HG02610 (cell line): ENCODE measurements around the gene PSMG3.
"Not testable (repeated sequence)": the region's sequence is repeated elsewhere in the genome, so short reads cannot be mapped to it uniquely, and the experiment has no call there.

Experiments
- ATAC-seq: cut with Tn5 transposase; IDR thresholded peaks from one replicate; pipeline ENCODE4 v1.9.1; 2021; ENCODE audit warnings: mild to moderate bottlenecking, moderate library complexity; ENCODE audit not compliant: unreplicated experiment

PSMG3 gene

DNA sequence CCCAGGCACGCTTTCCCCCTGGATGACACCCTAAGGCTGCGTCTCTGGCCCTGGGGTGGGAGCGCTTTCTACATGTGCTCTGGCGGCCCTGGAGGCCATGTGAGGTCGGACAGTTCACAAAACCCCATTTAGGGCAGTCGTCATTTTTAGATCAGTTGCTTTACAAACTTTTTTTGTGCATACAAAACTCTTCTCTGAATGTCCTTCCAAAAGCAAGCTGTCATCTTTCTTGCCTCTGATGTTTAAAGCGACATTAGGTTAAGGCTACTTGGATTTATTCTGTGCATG, 33.4 kb downstream of the PSMG3 start:
- ATAC-seq, result no peak

DNA sequence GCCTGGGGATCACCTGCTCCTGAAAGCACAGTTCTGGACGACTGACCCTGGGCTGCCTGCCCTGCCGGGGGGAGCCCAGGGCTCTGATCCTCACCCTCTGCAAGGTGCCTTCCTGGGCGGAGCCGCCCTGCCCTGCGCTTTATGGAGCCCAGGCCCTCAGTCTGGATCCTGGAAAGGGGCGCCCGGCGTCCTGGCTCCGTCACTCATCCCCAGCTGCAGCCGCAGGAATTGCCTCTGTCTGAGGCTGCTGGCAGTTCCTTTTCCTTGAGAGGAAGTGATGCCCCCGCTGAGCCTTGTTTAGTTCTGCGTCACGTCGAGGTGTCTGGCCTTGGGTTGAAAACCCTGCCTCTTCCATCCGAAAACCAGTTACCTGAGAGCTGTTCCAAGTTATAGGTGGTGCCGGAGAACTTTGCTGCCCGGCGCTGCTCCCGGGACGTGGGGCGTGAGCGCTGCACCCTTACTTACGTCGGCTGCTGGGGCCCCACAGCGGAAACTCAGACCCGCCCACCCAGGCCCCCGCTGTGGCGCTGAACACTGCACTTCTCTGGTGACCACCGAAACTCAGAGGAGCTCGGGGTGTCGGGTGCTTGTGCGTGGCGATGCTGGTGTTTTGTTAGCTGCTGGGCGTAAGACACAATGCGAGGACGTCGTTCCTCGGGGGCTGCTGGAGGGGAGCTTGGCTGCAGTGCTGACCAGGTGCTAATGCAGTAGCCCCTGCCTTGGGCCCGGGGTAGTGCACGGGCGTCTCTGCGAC, 34.0 kb downstream of the PSMG3 start:
- no peak for ATAC-seq

DNA sequence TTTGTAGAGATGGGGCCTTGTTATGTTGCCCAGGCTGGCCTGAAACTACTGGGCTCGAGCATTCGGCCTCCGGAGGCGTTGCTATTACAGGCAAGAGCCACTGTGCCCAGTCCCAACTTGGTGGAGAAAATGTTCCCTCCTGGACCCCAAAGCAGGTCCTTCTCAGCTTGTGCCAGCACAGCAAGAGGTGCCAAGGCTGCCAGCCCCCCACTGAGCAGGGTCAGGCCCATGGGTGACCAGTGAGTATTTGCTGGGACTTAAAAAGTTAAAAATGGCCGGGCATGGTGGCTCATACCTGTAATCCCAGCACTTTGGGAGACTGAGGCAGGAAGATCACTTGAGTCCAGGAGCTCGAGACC, 34.8 kb downstream of the PSMG3 start:
- no peak for ATAC-seq

DNA sequence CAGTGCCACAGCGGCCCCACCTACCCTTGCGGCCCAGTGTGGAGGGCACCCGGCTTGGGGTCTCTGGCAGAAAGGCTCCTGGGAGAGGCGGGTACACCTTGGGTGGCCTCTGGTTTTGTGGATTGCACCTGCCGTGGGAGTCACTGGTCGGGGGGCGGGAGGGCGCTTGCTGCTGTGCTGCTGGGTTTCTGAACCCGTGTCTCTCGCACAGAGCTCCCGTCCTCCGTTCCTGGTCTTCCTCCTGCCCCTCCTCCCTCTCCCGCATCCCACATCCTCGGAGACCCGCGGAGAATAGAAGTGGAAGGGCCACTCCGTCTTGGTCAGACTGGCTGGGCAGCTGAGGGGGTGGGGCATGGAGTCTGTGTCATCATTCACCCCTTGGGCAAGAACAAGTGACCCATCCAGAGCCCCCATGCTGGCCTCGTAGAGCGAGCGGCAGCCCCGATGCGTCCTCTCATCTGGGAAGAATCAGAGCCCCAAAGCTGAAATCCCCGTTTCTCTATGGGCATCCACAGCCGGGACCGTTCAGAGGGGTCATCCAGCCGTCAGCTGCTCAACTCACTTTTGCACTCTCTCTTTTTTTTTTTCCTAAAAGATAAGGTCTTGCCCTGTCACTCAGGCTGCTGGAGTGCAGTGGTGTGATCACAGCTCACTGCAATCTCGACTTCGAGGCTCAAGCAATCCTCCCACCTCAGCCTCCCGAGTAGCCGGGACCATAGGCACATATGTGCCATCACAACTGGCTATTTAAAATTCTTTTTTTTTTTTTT, 35.3 kb downstream of the PSMG3 start:
- no peak for ATAC-seq

- no peak for ATAC-seq
Observed at GRCh38 chr7:1533547-1534329, 36.1 kb downstream of the PSMG3 start.

DNA sequence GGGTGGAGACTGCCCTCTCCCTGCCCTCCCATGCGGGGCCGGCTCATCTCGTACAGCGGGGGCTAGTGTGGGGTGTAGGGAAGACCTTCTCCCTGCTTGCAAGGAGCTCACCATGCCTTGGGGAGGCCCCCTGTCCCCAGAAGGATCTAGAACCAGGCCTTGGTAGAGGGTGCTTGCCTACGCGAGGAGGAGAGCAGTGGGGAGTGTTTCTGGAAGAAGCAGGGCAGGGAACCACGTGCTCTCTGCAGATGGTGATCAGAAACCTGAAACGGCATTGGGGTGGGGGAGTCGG, 36.6 kb downstream of the PSMG3 start:
- ATAC-seq, result no peak

DNA sequence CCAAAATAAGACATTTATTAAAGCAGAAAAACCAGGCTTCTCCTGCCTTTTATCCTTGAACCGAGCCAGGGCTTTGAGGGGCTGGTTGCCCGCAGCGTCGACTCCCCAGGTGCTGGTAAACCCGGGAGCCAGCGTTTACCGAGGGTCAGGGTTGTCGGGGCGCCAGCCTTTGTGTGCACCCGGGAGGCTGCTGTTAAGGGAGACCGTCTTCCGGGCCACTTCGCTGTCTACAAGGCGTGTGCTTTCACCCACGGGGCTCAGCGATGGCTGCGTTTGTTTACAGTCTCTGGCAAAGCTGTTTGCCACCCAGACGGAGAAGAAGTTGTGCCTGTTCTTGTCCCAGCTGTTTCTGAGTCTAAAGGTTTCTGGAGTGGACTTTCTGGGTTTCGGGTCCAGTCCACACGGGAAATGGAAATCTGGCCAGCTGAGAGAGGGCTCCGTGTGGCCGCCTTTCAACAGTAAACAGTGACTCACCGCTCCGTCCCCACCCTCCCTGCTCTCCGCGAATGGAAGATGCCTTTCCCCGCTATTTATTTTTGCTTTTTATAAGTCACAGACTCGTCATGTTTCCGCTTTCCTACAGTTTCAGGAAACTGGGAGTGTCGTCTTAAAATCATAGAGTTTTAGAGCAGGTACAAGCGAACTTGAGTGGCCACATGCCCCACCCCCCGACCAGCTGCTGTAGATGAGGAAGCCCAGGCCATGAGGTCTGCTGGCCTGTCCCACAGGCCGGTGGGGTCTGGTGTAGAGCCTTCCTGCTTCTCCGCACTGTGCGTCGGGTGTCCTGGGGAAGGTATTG, 37.2 kb downstream of the PSMG3 start:
- no peak for ATAC-seq

DNA sequence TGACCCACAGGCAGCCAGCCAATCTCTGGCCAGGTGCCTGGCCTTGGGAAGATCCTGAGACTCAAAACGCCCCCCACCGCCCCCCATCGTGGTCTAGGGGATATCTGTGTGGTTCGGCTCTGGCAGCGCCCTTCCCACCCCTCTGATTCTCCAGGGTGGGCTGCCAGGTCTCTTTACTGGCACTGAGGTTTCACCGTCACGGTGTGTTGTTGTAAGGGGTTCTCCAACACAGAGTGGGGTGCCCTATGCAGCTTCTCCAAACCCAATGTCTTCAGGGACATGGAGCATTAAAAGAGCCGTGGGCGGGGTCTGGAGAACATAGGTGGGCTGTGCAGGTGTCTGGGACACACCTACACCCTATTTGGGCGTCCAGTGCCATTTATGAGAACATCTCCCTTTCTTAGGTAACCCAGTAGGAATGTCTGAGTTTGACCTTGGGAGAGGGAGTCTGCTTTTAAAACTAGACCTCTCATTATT, 37.8 kb downstream of the PSMG3 start:
- ATAC-seq, result no peak

DNA sequence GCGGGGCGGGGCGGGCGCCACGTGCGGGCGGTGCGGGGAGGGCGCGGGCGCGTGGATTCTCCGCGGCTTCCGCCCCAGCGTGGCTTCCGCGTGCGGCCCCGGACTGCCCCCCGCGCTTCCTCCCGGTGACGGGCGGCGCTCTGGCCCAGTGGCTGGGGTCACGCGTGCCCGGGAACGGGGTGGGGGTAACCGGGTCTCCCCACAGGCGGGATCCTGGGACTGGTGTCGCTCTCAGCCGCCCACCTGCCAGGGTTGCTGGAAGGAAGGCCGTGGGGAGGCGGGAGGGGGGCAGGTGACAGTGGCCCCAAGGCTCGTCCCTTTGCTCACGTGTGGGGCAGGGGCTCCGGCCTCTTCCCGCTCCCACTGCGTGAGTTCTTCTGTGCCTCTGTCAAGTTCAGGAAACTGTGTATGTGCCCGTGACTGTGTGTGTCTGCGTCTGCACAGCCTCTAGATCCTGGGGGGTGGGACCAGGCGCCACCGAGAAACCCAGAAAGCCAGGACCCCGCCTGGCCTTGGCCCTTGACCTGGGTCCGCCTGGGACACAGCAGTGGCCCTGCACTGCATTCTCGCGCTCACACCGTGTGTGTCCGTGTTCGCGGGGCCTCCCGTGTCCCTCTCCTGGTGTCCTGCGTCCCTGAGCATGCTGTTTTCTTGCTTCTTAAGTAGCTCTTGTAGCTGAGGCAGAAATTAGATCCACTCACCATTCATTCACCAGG, 38.4 kb downstream of the PSMG3 start:
- peak; percentile 16 for ATAC-seq

DNA sequence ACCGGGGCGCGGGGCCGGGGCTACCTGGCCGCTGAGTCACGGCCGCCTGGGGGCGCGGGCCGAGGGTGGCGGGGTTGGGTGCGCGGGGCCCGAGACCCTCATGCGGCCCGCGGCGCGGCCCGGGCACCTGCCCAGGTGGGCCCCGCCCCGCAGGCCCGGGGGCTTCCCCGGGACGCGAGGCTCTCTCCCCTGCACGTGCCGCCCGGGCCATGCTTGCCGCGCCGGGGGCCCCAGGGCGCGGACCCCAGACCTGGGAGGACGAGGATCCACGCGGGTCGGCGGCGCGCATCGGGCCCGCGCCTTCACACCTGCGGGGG, 38.9 kb downstream of the PSMG3 start:
- ATAC-seq, result no peak

GRCh38 chr7:1529383-1530116, 40.3 kb downstream of the PSMG3 start:
- no peak for ATAC-seq

DNA sequence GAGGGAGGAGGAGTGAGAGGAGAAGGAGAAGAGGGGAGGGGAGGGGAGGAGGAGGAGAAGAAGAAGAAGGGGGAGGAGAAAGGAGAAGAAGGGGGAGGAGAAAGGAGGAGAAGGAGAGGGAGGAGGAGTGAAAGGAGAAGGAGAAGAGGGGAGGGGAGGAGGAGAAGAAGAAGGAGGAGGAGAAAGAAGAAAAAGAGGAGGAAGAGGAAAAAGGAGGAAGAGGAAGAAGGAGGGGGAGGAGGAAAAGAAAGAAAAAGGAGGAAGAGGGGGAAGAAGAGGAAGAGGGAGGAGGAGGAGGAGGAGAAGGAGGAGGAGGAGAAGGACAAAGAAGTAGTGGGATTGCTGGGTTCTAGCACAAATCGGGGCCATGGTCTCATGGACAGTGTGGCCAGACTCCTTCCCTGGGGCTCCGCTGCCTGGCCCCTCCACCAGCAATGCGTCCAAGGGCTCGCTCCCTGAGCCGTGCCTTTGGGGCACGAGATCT, 43.5 kb downstream of the PSMG3 start:
- no peak for ATAC-seq

GRCh38 chr7:1525409-1525808, 44.4 kb downstream of the PSMG3 start:
- ATAC-seq, result no peak

DNA sequence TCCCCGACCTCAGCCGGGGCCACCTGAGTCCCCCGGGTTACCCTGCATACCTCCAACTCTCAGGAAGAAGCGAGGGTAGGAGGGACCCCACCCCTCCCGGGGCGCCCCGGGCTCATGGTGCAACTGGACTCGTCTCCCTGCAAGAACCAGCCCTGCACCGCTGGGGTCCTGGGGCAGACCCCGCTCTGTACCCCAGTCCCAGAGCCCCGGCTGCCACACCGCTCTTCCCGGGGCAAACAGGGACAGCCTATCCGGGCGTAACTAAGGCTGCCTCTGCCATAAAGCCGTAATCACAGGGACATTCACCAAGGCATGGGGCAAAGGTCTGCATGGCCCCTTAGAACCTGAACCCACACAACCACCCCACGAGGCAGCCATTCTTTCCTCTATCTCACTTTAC, 46.0 kb downstream of the PSMG3 start:
- ATAC-seq, result no peak

DNA sequence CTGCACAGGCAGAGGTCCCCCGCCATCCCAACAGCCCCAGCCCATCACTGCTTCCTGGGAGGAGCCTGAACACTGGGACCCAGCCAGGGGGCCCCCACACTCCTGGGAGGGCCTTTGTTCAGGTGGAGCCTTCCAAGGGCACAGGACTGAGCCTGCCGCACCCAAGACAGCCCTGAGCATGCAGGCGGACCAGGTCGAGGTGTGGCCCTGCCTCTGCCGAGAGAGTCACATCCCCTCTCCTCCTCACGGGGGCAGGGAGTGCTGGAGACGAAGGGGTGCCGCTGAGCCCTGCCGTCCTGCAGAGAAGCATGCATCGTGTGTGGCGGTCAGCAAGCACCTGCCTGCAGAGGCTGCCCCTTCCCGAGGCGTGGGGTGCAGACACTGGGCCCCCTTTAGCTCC, 46.6 kb downstream of the PSMG3 start:
- no peak for ATAC-seq

GRCh38 chr7:1521456-1521855, 48.4 kb downstream of the PSMG3 start:
- ATAC-seq, result no peak

DNA sequence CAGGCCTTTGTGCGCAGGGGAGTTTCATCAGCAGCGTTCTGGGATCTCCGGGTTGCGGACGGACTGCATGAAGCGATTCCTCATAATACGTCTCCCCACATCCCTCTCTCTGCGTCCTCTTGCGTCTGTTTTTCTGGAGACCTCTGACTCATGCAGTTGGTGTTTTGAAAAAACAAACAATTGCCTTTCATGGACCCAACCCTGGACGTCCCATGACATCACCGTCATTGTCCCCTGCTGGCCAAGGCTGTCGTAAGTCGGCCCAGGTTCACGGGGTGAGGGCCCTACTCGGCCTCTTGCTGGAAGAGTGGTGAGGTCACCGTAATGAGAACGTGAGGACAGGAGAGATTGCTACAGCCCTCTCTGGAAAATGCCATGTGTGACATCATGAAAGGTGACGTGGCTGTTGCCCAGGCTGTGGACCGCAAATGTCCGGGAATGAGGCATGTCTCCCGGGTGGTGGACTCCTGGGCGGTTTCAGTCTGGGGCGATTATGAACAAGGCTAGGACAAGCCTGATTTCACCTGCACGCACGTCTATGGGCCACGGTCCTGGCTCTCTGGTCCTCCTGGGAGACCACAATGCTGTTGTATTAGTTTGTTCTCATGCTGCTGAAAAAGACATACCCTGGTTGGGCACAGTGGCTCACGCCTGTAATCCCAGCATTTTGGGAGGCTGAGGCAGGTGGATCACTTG, 49.1 kb downstream of the PSMG3 start:
- no peak for ATAC-seq

- not testable (repeated sequence) for ATAC-seq
Observed at GRCh38 chr7:1519322-1519922, 50.4 kb downstream of the PSMG3 start.
